Karpas-422 (cell line): Measurements from ENCODE around the gene LDLRAP1. TPM values are rescaled to one million over a fixed set of nuclear protein-coding genes. Genes with fewer than 3 reads are reported as not detected.

Experiments used
- DNase-seq: peaks from one replicate; pipeline ENCODE4 v3.0.0-alpha.2; 2015
- H2AFZ ChIP-seq: fragments of 200-600 bp; sonication (generic); 2 replicates; pipeline ENCODE4 v1.6.1; 2014; ENCODE audit warnings: antibody characterized with exemption, low read length, mixed read lengths
- H3K27ac ChIP-seq: fragments of 200-600 bp; sonication (generic); 2 replicates; pipeline ENCODE4 v1.5.1; 2014; ENCODE audit warnings: mild to moderate bottlenecking, low read length, moderate library complexity
- H3K27me3 ChIP-seq: fragments of 200-600 bp; sonication (generic); 2 replicates; pipeline ENCODE4 v1.6.1; 2014; ENCODE audit warnings: low read length, mixed read lengths
- H3K36me3 ChIP-seq: fragments of 200-600 bp; sonication (generic); 2 replicates; pipeline ENCODE4 v1.6.1; 2014; ENCODE audit warnings: low read length, mixed read lengths; ENCODE audit not compliant: insufficient read depth
- H3K4me1 ChIP-seq: fragments of 200-600 bp; sonication (generic); 2 replicates; pipeline ENCODE4 v1.6.1; 2014; ENCODE audit warnings: mild to moderate bottlenecking, low read length, mixed read lengths
- H3K4me2 ChIP-seq: fragments of 200-600 bp; sonication (generic); 2 replicates; pipeline ENCODE4 v1.6.1; 2014; ENCODE audit warnings: low read length, low read depth, mild to moderate bottlenecking; ENCODE audit not compliant: poor library complexity, severe bottlenecking
- H3K4me3 ChIP-seq: fragments of 200-600 bp; sonication (generic); 2 replicates; pipeline ENCODE4 v1.5.1; 2014; ENCODE audit warnings: mild to moderate bottlenecking, antibody characterized with exemption, low read length, mixed read lengths
- H3K79me2 ChIP-seq: fragments of 200-600 bp; sonication (generic); 2 replicates; pipeline ENCODE4 v1.6.1; 2014; ENCODE audit warnings: mild to moderate bottlenecking, low read length, mixed read lengths
- H3K9ac ChIP-seq: fragments of 200-600 bp; sonication (generic); 2 replicates; pipeline ENCODE4 v1.6.0; 2014; ENCODE audit warnings: low read length
- H3K9me2 ChIP-seq: fragments of 200-600 bp; sonication (generic), shearing (Covaris generic); replicated peaks from 2 replicates; pipeline ENCODE4 v1.6.0; 2014; ENCODE audit warnings: mild to moderate bottlenecking, low read length, moderate library complexity; ENCODE audit not compliant: insufficient read depth
- H3K9me3 ChIP-seq: fragments of 300-700, 200-600 bp; sonication (generic); 2 replicates; pipeline ENCODE4 v1.6.1; 2014; ENCODE audit warnings: low read length, mixed read lengths
- H4K20me1 ChIP-seq: fragments of 200-600 bp; sonication (generic); 2 replicates; pipeline ENCODE4 v1.6.1; 2014; ENCODE audit warnings: mild to moderate bottlenecking, antibody characterized with exemption, low read length, low read depth; ENCODE audit not compliant: insufficient read depth
- total RNA-seq: library from RNA; depleted of rRNA; stranded (reverse); fragments of >200 nt; shearing (Covaris generic); gene quantifications from 2 replicates; pipeline ENCODE4 v1.2.3, GENCODE V29; 2014; ENCODE audit warnings: low replicate concordance

Gene LDLRAP1
- total RNA-seq, 1 experiment from 2014 or later, result not detected

- Histone ChIP-seq H3K27me3 (no peaks in the 10 kb centered on the region), H3K36me3 (no peaks in the 10 kb centered on the region), H3K27ac (no peak overlapping the region), H3K4me2 (no peak overlapping the region), H3K9me3 (no peaks in the 10 kb centered on the region), H3K4me1 (peaks cover 3% of the 10 kb centered on the region; the same call in 1 of the 2 replicates), H3K9me2 (no peaks in the 10 kb centered on the region), H3K9ac (no peak overlapping the region), H3K4me3 (no peak overlapping the region), H2AFZ (no peak overlapping the region), H4K20me1 (no peaks in the 10 kb centered on the region), H3K79me2 (no peaks in the 10 kb centered on the region)
- DNase-seq, result no peak
Measured at GRCh38 chr1:25570798-25571521, 27.6 kb downstream of the LDLRAP1 start.

GRCh38 chr1:25571522-25571970 lies 28.1 kb downstream of the LDLRAP1 start:
- Histone ChIP-seq H3K27me3 (no peaks in the 10 kb centered on the region), H3K79me2 (no peaks in the 10 kb centered on the region), H4K20me1 (no peaks in the 10 kb centered on the region), H3K9me3 (no peaks in the 10 kb centered on the region), H3K27ac (no peak overlapping the region), H3K4me3 (no peak overlapping the region), H3K4me2 (no peak overlapping the region), H2AFZ (no peak overlapping the region), H3K9ac (no peak overlapping the region), H3K4me1 (no peaks in the 10 kb centered on the region), H3K36me3 (no peaks in the 10 kb centered on the region), H3K9me2 (no peaks in the 10 kb centered on the region)
- no peak for DNase-seq

GRCh38 chr1:25572107-25572506 lies 28.7 kb downstream of the LDLRAP1 start:
- Histone ChIP-seq H3K36me3 (no peaks in the 10 kb centered on the region), H3K9me2 (no peaks in the 10 kb centered on the region), H3K4me1 (no peaks in the 10 kb centered on the region), H3K27ac (no peak overlapping the region), H3K9me3 (no peaks in the 10 kb centered on the region), H3K9ac (no peak overlapping the region), H2AFZ (no peak overlapping the region), H3K79me2 (no peaks in the 10 kb centered on the region), H3K27me3 (no peaks in the 10 kb centered on the region), H4K20me1 (no peaks in the 10 kb centered on the region), H3K4me2 (no peak overlapping the region), H3K4me3 (no peak overlapping the region)
- no peak for DNase-seq

- H3K4me3 ChIP-seq, result no peak overlapping the region
- no peaks in the 10 kb centered on the region for H4K20me1 ChIP-seq
- H3K4me2 ChIP-seq, result no peak overlapping the region
- no peak overlapping the region for H2AFZ ChIP-seq
- no peaks in the 10 kb centered on the region for H3K27me3 ChIP-seq
- H3K4me1 ChIP-seq, result no peaks in the 10 kb centered on the region
- no peaks in the 10 kb centered on the region for H3K36me3 ChIP-seq
- no peaks in the 10 kb centered on the region for H3K9me2 ChIP-seq
- peak; percentile 81 for DNase-seq
- H3K27ac ChIP-seq, result no peak overlapping the region
- no peak overlapping the region for H3K9ac ChIP-seq
- no peaks in the 10 kb centered on the region for H3K9me3 ChIP-seq
- no peaks in the 10 kb centered on the region for H3K79me2 ChIP-seq
Measured at GRCh38 chr1:25572708-25573590, 29.5 kb downstream of the LDLRAP1 start.

GRCh38 chr1:25573591-25573930 lies 30.2 kb downstream of the LDLRAP1 start:
- H2AFZ ChIP-seq, result no peak overlapping the region
- no peaks in the 10 kb centered on the region for H3K27me3 ChIP-seq
- no peaks in the 10 kb centered on the region for H4K20me1 ChIP-seq
- no peak overlapping the region for H3K9ac ChIP-seq
- H3K79me2 ChIP-seq, result no peaks in the 10 kb centered on the region
- H3K36me3 ChIP-seq, result no peaks in the 10 kb centered on the region
- no peak overlapping the region for H3K4me3 ChIP-seq
- H3K27ac ChIP-seq, result no peak overlapping the region
- no peak for DNase-seq
- no peaks in the 10 kb centered on the region for H3K9me3 ChIP-seq
- no peak overlapping the region for H3K4me2 ChIP-seq
- no peaks in the 10 kb centered on the region for H3K9me2 ChIP-seq
- no peaks in the 10 kb centered on the region for H3K4me1 ChIP-seq

GRCh38 chr1:25573961-25574360 lies 30.6 kb downstream of the LDLRAP1 start:
- no peaks in the 10 kb centered on the region for H4K20me1 ChIP-seq
- no peaks in the 10 kb centered on the region for H3K79me2 ChIP-seq
- no peak overlapping the region for H3K27ac ChIP-seq
- no peak for DNase-seq
- H3K4me2 ChIP-seq, result no peak overlapping the region
- H3K36me3 ChIP-seq, result no peaks in the 10 kb centered on the region
- no peaks in the 10 kb centered on the region for H3K9me3 ChIP-seq
- H3K27me3 ChIP-seq, result no peaks in the 10 kb centered on the region
- H3K4me1 ChIP-seq, result no peaks in the 10 kb centered on the region
- H2AFZ ChIP-seq, result no peak overlapping the region
- no peak overlapping the region for H3K9ac ChIP-seq
- no peak overlapping the region for H3K4me3 ChIP-seq
- H3K9me2 ChIP-seq, result no peaks in the 10 kb centered on the region

- Histone ChIP-seq H3K36me3 (no peaks in the 10 kb centered on the region), H3K27ac (no peak overlapping the region), H3K9me2 (no peaks in the 10 kb centered on the region), H3K9ac (no peak overlapping the region), H4K20me1 (no peaks in the 10 kb centered on the region), H3K4me2 (no peak overlapping the region), H2AFZ (no peak overlapping the region), H3K4me3 (no peak overlapping the region), H3K27me3 (no peaks in the 10 kb centered on the region), H3K4me1 (no peaks in the 10 kb centered on the region), H3K9me3 (no peaks in the 10 kb centered on the region), H3K79me2 (no peaks in the 10 kb centered on the region)
- no peak for DNase-seq
Measured at GRCh38 chr1:25575191-25575590, 31.8 kb downstream of the LDLRAP1 start.

GRCh38 chr1:25576459-25577133 lies 33.2 kb downstream of the LDLRAP1 start:
- Histone ChIP-seq H3K27ac (no peak overlapping the region), H4K20me1 (no peaks in the 10 kb centered on the region), H3K4me3 (no peak overlapping the region), H3K36me3 (no peaks in the 10 kb centered on the region), H2AFZ (no peak overlapping the region), H3K4me2 (no peak overlapping the region), H3K79me2 (no peaks in the 10 kb centered on the region), H3K9ac (no peak overlapping the region), H3K9me2 (no peaks in the 10 kb centered on the region), H3K4me1 (no peaks in the 10 kb centered on the region), H3K9me3 (no peaks in the 10 kb centered on the region), H3K27me3 (no peaks in the 10 kb centered on the region)
- no peak for DNase-seq
